SH-SY5Y (cell line): ENCODE measurements around the gene POC1B.

ENCODE experiments used
- GATA2 ChIP-seq: IDR thresholded peaks from 2 replicates; pipeline ENCODE4 v1.6.1; 2011; ENCODE audit warnings: mild to moderate bottlenecking, low read depth, low read length
- GATA3 ChIP-seq: IDR thresholded peaks from 2 replicates; pipeline ENCODE4 v1.6.1; 2011; ENCODE audit warnings: low read depth, mild to moderate bottlenecking, low read length, moderate library complexity

The POC1B gene

DNA sequence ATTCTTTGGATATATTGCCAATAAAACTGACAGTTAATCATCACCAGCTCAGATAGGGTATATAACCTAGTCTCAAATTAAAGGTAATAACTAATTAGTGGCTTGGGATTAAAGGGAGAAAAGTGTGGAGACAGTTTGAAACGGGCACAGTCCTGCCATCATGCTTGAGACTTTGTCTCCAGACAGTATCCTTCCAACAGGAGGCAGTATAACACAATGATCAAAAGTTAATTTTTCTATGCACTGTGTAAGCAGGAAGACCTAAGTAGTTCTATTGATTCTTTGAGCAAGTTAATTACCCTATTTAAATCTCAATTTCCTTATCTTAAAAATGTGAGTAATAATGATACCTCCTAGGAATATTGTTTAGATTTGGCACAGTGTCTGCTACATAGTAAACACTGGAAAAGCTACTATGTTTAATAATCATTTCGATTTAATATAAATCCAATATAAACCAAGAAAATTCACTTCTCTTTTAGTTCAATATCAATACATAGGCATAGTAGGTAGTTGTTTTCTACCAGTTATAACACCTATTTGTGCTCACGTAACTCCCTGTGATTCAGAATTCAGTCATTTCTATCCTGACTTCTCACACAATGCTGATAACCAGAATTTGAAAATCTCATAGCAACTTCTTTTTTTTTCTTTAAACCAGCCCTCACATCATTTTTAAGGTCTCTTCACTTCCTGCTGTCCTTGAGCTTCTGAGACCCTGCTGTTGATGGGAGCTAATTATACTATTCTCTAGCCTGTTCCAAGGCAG is 54.9 kb downstream of the POC1B start:
- no peak for TF ChIP-seq GATA3
- no peak for TF ChIP-seq GATA2

DNA sequence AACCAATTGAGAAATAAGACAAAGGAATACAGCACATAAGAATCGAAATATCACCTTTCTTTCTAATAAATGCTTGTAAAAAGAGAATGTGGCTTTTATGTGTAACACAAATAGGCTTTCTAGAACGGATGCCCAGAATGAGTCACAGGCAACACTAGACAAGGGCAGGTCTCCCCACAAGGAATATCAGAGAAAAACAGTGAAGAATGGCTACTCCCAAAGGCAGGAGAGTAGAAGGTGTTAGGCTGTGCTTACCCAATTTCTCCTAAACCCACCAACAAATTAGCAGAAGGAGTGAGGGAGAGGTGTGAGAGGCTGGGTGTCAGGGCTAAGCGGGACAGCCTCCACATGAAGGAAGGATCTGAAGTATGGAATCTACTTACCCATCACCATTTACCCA is 56.5 kb downstream of the POC1B start:
- TF ChIP-seq GATA2 (no peak), GATA3 (no peak)

DNA sequence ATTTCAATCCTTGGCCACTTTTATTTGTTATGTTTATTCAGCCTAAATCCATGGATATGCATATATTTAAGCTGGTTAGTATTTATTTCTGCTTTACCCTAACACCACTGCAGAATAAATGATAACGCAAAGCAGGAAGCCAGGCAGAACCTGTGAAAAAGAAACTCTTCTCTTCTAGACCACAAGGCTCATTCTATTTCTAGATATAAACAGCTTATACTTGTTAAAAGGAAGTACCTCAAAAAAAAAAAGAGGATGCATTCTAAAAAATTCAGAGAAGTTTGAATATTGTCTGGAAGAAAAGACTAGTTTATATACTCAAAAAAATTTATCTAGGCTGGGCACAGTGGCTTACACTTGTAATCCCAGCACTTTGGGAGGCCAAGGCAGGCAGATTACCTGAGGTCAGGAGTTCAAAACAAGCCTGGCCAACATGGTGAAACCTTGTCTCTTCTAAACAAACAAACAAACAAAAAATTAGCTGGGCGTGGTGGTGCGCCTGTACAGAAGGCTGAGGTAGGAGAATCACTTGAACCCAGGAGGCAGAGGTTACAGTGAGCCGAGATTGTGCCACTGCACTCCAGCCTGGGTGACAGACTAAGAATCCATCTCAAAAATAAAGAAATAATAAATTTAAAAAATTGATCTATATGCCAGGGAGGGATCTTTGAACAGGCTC is 57.1 kb downstream of the POC1B start:
- TF ChIP-seq GATA2 = no peak
- no peak for TF ChIP-seq GATA3

DNA sequence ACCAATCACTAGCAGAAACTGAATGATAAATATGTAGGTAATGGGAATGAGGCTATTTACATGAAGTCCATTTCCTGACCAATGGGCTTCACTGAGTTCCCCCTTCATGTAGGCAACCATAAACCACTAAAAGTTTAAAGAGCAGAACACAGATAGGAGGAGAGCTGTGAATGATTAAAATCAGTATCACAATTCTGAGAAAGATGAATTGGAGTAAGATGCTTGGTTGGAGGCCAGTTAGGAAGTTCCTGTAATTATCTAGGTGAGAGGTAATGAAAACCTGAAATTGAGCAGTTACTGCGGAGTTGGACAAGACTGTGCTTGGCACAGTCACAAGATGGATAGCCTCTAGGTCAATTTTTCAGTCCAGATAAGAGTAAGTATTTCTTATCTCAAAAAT is 57.8 kb downstream of the POC1B start:
- TF ChIP-seq GATA3 (no peak), GATA2 (0 out of 2 replicates have a peak, but pooled peaks have one; percentile 7)

DNA sequence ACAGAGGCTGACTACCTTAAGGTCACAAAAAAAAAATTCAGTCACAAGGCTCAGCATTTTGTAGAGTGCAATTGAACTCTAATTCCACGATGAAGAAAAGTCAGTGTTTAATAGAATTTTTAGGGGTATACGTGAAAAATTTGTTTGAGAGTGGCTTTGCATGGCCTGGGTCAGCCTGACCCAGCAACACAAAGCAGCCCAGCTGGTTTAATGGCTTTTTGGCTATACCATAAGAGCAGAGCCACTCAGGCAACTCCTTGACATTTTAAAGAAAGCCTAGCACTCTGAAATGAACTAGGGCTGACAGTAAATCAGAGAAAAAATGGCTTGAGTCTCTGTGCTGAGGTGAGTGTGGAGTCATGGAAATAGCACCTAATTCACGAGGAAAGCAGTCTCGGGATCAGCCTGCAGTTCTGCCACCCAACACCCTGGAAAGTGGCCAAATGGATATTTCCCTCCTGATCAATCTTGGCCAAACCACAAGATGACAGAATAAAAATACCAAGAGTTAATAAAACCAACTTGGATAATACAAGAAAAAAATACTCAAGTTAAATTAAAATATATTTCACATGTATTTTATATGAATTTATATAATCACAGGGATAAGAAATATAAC is 60.8 kb downstream of the POC1B start:
- TF ChIP-seq GATA3 = no peak
- no peak for TF ChIP-seq GATA2

DNA sequence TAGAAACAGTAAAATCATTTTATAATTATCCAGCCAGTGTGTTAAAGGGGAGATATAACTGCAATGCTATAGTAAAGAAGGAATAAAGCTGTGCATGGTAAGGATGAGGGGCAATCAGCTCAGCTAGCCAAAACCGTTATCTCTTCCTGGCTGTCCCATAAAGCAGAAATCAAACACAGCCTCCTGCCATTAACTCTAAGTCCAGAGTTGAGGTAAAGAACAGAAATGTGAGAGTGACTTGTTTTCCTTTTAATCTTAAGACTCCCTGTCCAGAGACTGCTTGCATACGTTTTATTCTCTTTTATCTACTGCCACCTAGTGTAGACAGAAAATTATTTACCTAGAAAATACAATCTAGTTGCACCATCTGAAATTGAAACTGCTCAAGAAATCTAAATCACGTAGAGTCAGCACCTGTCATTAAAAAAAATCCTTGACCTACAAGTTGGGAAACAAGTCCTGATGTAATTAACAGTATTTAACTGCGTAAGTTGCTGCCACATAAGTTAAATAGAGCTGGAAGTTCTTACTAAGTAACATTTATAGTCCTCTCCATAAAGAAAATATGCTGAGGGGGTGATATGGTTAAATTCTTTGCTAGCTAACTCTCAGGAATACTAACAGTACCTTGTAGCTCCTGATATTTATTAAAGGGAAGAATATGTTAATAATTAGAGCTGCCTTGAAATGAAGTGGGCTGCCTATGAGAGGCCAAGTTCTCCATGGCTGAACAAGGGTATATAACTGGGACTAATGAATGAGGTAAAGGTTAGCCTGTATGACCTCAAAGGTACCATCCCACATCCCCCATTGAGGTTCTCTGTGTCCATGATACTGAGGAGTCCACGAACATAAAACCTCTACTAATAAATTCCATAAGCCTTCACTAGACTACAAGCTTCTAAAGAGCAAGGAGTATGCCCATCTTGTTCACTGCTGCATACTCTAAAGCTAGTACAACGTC is 63.9 kb downstream of the POC1B start:
- TF ChIP-seq GATA3 (no peak), GATA2 (no peak)

DNA sequence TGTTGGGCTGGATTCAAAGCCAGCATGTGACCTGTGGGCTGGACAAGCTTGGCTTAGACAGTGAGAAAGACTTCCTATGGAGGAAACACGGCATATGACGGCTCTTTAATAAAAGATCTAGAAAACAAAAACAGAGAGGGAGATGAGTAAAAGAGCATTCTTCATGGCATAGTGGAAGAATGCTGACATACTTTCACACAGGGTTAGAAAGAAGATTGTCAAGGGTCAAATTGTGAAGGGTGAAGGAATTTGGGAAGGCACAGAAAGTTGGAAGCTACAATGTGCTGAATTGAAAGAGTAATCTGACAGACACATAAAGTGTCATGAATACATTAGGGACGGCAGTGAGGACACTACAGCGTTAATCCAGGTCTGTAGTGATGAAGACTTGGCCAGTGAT is 64.7 kb downstream of the POC1B start:
- TF ChIP-seq GATA2 (no peak), GATA3 (no peak)

DNA sequence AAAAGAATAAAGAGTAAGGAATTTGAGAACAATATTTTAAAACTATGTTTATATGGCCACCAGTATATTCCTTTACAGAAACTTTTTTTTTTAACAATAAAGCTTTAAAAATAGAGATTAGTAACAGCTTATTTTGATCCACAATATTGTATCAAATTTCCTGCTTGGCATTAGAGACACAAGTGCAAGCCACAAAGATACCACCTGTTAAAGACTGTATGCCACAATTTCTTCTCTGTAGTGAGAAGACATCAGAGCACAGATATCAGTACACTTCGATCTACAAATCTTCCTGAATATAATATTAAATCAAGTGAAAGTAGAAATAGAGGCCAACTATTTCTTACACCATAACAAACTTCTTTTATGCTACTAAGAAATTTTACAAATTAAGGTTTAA is 69.3 kb downstream of the POC1B start:
- TF ChIP-seq GATA3 (no peak), GATA2 (no peak)

DNA sequence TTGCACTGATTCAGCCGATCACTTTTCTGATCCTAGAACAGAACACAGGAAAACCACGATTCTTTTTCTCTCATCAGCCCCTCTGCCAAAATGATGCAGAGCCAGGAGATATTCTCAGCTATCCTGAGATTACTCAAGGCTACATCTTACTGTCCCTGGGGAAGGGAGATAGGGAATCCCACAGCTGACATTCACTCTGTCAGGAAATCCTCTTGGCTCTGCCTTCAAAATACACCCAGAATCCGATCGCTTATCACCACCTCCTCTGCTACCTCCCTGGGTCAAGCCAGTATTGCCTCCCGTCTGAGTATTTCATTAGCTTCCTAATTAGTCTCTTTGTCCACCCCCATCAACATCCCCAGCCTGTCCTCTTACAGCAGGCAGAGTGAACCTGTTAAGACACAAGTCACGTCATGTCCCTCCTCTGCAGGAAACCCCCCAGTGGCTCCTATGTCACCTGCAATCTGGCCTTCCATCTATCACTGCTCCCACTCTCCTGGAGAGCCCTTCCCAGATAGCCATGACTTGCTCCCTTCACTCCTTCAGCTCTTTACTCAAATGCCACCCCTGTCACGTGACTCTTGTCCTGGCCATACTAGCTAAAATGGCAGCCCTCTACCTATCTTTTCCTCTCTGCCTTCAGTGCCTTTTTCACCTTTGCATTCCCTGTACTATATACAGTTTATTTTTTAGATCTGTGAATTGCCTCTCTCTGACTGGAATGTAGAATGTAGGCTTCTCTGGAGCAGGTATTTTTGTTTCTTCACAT is 71.6 kb downstream of the POC1B start:
- TF ChIP-seq GATA3 = no peak
- no peak for TF ChIP-seq GATA2

DNA sequence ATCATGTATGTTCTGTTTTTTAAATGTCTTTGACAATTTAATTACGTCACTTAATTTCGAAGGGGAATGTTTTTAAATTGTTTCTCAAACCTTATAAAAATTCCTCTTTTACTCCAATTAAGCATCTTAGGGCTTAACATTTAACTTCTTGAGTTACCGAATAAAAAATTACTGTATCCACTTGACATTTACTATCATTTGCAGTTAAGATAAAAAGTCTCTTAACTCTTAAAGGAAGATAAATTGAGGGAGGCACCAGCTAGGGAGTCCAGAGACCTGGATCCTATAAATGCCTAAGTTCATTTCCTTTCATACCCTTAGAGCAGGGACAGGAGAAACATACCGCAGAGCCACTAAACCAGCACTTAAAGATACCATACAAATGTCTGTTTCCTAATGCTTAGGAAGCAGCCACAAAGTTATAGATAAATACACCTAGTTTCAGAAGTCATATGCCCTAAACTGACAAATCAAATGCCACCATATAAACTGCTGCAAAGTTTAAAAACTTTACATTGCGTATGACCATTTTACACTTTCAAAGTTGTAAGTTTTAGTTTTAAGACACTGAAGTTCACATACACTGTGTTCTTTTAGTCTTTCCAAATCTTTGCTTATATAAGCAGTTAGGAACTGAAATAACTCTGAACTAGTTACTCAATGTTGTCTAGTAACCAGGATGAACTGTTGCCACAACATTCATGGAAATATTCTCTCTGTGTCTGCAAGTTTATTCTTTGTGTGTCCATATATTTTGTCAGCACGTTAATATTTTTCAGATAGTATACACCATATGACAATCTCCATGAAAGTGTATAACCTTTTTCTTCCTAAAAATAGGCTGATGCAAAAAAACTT is 72.5 kb downstream of the POC1B start:
- TF ChIP-seq GATA3 (no peak), GATA2 (no peak)

DNA sequence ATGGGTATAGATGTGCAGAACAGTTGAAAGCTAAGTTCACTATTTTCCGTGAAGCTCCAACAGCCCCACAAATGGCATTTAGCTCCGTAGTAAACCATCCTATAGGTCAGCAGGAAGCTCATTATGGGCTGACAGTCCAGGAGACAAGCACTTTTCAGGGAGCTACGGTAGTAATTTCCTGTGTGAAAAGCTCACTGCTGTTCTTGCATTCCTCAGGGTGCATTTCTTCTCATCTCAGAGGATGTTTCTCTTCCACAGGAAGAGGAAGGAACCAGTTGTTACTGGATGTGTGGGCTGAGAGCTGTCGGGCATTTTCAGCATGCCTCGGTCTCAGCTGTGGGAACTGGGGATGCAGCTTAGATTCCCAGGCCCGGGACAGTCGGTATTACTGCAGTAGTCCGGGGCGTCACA is 74.0 kb downstream of the POC1B start:
- TF ChIP-seq GATA3 = no peak
- TF ChIP-seq GATA2 = no peak

DNA sequence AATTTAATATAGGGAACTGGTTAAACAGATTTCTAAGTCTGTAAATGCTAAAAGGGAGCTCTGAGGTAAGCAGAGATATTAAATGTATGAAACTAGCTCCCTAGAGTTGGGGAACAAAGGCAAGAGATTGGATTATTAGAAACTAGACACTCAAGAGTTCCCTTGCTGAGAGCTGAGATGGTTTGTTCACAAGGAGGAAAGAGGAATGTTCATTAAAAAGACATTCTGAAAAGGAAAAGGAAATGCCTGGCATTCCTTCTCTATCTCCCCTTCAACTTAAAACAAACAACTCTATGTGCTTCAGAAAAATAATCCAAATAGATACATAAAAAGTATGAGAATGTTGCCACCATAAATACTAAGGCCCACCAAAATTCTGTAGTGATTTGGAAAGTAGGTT is 74.9 kb downstream of the POC1B start:
- no peak for TF ChIP-seq GATA2
- TF ChIP-seq GATA3 = no peak
